ENCODE data around the gene GPR17.

DNA sequence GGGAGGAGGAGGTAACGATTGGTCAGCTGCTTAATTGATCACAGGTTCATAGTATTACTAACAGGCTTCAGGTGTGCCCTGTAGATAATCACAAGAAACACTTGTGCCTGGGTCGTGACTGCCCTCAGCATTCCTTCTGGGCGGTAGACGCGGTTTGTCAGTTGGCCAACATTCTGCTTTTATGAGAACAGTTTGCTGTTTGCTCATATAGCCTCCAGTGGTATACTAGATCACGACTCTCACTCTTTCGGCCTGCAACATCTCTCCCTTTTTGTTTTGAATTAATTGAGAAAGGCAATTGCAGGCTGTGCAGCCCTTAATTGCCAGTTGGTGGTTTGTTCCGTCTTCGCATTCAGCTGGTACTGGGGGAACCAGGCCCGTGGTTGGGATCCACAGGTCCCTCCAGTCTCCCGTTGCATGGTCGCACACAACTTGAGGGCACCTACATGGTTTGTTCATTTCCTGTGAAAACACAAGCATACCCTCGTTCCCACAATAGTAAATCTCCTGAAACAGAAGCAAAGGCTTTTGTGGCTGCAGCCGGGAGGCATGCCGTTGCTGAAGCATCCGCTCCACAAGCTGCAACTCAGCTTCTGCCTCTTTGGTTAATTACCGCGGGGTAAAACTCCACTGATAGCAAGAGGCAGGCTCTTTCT, 30.3 kb upstream of the GPR17 start:
- TF ChIP-seq ZNF8 (CRISPR knock-in tag; IDR thresholded peaks at IDR 0.05) (no peak), PPARA (CRISPR knock-in tag; IDR thresholded peaks at IDR 0.05; ENCODE audit: borderline replicate concordance) (no peak), CSRNP3 (CRISPR knock-in tag; IDR thresholded peaks at IDR 0.05) (no peak), ZFP3 (CRISPR knock-in tag; IDR thresholded peaks at IDR 0.05) (no peak), TCF4 (CRISPR knock-in tag; IDR thresholded peaks at IDR 0.05; ENCODE audit: borderline replicate concordance) (no peak), PATZ1 (CRISPR knock-in tag; IDR thresholded peaks at IDR 0.05; ENCODE audit: borderline replicate concordance) (no peak)

Measured in SK-N-SH treated with all-trans-retinoic acid at 6 μM for 48 hours (cell line).